RWPE2 (cell line): ENCODE results near the gene CLEC4G.

Experiments used
- ATAC-seq: fragments of 200-7000 bp; cut with Tn5 transposase; 3 replicates; pipeline ENCODE4 v1.9.1; 2021; ENCODE audit warnings: low read depth
- DNase-seq: peaks from one replicate; pipeline ENCODE4 v3.0.0-alpha.2; 2020; ENCODE audit warnings: low spot score
- H3K27ac ChIP-seq: fragments of 450-650 bp; 2 replicates; pipeline ENCODE4 v1.5.1; 2017; ENCODE audit warnings: mild to moderate bottlenecking; ENCODE audit not compliant: poor library complexity, severe bottlenecking
- H3K27me3 ChIP-seq: fragments of 250-450 bp; sonication (Bioruptor Pico); 2 replicates; pipeline ENCODE4 v1.5.1; 2021; ENCODE audit warnings: mild to moderate bottlenecking, moderate library complexity; ENCODE audit not compliant: insufficient read depth, poor library complexity, severe bottlenecking
- H3K36me3 ChIP-seq: fragments of 250-450 bp; sonication (Bioruptor Pico); 2 replicates; pipeline ENCODE4 v1.5.1; 2020; ENCODE audit warnings: low read depth, mild to moderate bottlenecking, moderate library complexity
- H3K4me1 ChIP-seq: fragments of 250-450 bp; sonication (Bioruptor Pico); 2 replicates; pipeline ENCODE4 v1.5.1; 2021; ENCODE audit warnings: mild to moderate bottlenecking, moderate library complexity; ENCODE audit not compliant: insufficient read depth, poor library complexity, severe bottlenecking
- H3K4me3 ChIP-seq: fragments of 250-450 bp; sonication (Bioruptor Pico); 2 replicates; pipeline ENCODE4 v1.5.1; 2021; ENCODE audit warnings: mild to moderate bottlenecking, moderate library complexity; ENCODE audit not compliant: severe bottlenecking
- H3K9me3 ChIP-seq: fragments of 250-450 bp; sonication (Bioruptor Pico); 2 replicates; pipeline ENCODE4 v1.5.1; 2021; ENCODE audit warnings: mild to moderate bottlenecking, moderate library complexity; ENCODE audit not compliant: severe bottlenecking
- TF ChIP-seq, protein P1 (sequence below): fragments of 450-650 bp; IDR thresholded peaks from one replicate; pipeline ENCODE4 v1.5.1; 2017; ENCODE audit warnings: mild to moderate bottlenecking, moderate library complexity; ENCODE audit not compliant: poor library complexity, severe bottlenecking

CLEC4G gene

GRCh38 chr19:7731615-7732014, 295 bp downstream of the CLEC4G start:
- H3K36me3 ChIP-seq, result no peaks in the 10 kb centered on the region
- no peak for ATAC-seq
- H3K27me3 ChIP-seq, result peaks cover 41% of the 10 kb centered on the region
- H3K27ac ChIP-seq, result no peak overlapping the region
- H3K4me1 ChIP-seq, result no peaks in the 10 kb centered on the region
- DNase-seq, result no peak
- H3K9me3 ChIP-seq, result no peaks in the 10 kb centered on the region
- H3K4me3 ChIP-seq, result no peak overlapping the region
- TF ChIP-seq, protein P1, sequence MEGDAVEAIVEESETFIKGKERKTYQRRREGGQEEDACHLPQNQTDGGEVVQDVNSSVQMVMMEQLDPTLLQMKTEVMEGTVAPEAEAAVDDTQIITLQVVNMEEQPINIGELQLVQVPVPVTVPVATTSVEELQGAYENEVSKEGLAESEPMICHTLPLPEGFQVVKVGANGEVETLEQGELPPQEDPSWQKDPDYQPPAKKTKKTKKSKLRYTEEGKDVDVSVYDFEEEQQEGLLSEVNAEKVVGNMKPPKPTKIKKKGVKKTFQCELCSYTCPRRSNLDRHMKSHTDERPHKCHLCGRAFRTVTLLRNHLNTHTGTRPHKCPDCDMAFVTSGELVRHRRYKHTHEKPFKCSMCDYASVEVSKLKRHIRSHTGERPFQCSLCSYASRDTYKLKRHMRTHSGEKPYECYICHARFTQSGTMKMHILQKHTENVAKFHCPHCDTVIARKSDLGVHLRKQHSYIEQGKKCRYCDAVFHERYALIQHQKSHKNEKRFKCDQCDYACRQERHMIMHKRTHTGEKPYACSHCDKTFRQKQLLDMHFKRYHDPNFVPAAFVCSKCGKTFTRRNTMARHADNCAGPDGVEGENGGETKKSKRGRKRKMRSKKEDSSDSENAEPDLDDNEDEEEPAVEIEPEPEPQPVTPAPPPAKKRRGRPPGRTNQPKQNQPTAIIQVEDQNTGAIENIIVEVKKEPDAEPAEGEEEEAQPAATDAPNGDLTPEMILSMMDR, result no peak

- no peak overlapping the region for H3K4me3 ChIP-seq
- no peak for ATAC-seq
- DNase-seq, result no peak
- TF ChIP-seq, protein P1, result no peak
- H3K36me3 ChIP-seq, result no peaks in the 10 kb centered on the region
- no peaks in the 10 kb centered on the region for H3K4me1 ChIP-seq
- peaks cover 41% of the 10 kb centered on the region for H3K27me3 ChIP-seq
- no peaks in the 10 kb centered on the region for H3K9me3 ChIP-seq
- H3K27ac ChIP-seq, result no peak overlapping the region
These were observed 703 bp downstream of the CLEC4G start for GRCh38 chr19:7731218-7731595.

DNA sequence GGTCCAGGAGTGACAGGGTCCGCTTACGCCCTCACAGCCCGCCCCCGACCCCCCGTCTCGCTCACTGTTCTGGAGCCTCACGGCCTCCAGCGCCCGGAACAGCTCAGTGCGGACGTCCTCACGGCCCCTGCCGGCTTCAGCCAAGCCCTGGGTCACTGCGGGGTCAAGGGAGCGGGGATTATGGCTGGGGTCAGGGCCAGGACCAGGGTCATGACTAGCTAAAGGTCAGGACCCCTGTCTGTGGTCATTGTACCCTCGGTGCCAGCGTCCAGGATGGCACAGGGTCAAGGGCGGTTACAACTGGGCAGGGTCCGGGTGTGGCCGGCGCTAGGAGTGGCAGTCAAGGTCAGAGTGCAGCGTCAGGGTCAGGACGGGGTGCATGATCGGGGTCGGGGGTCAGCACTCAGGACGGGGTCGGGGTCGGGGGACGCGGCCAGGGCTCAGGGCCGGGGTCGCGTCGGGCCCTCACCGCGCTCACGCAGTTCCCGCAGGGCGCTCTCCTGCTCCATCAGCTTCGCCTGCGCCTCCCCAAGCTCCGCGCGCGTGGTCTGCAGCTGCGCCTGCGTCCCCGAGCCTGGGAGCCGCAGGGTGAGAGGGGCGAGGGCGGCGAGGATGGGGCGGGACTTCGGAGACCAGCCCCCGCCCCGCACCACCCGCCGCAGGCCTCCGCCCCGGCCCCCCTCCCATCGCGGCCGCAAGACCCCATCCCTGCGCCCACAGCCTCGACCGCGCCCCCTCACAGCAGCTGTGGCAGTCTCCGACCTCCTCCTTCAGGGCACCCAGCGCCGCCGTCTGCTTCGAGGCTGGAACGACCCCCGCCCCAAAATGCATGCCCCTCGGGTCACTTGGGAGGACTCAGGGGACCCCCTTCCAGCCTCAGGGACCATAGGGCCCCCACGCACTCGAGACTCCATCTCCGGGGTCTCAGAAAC, 1.4 kb downstream of the CLEC4G start:
- H3K9me3 ChIP-seq, result no peaks in the 10 kb centered on the region
- ATAC-seq (no peak), DNase-seq (no peak)
- no peak overlapping the region for H3K27ac ChIP-seq
- TF ChIP-seq, protein P1, result no peak
- H3K27me3 ChIP-seq, result peaks cover 41% of the 10 kb centered on the region
- H3K36me3 ChIP-seq, result no peaks in the 10 kb centered on the region
- no peaks in the 10 kb centered on the region for H3K4me1 ChIP-seq
- H3K4me3 ChIP-seq, result no peak overlapping the region

DNA sequence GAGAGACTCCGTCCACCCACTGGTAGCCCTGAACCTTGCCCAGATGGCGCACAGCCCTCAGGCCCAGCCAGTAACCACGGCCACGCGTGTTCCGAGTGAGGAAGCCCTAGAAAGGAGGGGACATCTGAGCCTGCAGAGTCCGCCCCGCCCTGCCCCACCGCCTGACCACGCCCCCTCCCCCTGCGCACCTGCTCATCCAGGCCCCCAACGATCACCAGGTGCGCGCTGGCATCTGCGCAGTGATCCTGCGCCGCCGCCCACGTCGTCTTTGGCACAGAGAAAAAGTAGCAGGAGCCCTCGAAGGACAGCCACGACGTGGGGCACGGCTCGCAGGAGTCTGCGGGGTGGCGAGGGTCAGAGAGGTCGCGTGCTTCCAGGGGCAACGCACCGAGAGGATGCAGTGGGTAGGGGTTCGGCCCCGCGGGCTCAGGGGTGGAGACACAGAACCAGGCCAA, 2.1 kb downstream of the CLEC4G start:
- no peak overlapping the region for H3K27ac ChIP-seq
- no peaks in the 10 kb centered on the region for H3K4me1 ChIP-seq
- no peaks in the 10 kb centered on the region for H3K9me3 ChIP-seq
- H3K4me3 ChIP-seq, result no peak overlapping the region
- TF ChIP-seq, protein P1, result no peak
- peaks cover 41% of the 10 kb centered on the region for H3K27me3 ChIP-seq
- no peak for ATAC-seq
- H3K36me3 ChIP-seq, result no peaks in the 10 kb centered on the region
- DNase-seq, result no peak

DNA sequence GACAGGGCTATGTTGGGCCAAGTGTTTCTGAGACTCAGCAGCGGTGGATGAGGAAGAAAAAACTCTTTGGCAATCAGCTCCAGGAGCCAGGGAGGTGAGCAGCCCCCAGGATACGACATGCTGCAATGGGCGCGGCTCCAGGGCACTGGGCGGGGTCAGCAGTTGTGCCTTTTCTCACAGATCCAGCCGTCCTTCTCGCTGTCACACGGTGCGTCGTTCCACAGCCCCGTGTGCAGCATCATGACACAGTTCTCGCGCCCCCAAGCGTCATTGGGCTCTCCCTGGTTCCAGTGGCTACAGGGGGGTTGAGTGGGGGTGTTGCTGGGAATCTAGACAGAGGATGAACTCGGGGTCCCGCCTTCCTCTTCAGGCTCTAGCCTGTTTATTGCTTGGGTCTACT, 2.7 kb downstream of the CLEC4G start:
- Histone ChIP-seq H3K36me3 (no peaks in the 10 kb centered on the region), H3K4me1 (no peaks in the 10 kb centered on the region), H3K27me3 (peaks cover 41% of the 10 kb centered on the region), H3K9me3 (no peaks in the 10 kb centered on the region), H3K27ac (no peak overlapping the region), H3K4me3 (no peak overlapping the region)
- TF ChIP-seq, protein P1, result no peak
- DNase-seq (no peak), ATAC-seq (no peak)
